HG03354 (cell line): ENCODE results near the gene GRID2.
A peak's percentile ranks its signal among the peaks of the same experiment; 100 is the strongest.

Source experiments
- ATAC-seq: cut with Tn5 transposase; IDR thresholded peaks from one replicate; pipeline ENCODE4 v1.9.1; 2021; ENCODE audit warnings: mild to moderate bottlenecking; ENCODE audit not compliant: unreplicated experiment, poor library complexity, severe bottlenecking

The GRID2 gene

DNA sequence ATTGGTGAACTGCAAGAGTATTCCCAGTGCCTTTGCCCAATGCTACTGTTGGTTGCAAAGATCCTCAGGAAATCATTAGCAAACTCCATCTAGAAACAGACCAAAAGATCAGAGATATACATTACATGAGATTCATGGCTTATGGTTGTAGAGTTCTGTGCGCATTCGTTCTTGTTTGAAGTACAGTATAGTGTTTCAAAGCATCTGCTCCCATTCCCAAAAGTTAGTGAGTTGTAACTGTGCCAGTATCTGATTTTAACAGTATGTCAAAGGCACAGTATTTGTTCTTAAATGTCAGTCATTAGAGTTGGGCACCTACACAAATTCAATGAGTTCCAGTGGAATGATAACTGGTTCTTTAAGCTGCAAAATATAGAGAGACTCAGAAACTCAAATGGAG, 1210.1 kb downstream of the GRID2 start:
- ATAC-seq, result no peak

DNA sequence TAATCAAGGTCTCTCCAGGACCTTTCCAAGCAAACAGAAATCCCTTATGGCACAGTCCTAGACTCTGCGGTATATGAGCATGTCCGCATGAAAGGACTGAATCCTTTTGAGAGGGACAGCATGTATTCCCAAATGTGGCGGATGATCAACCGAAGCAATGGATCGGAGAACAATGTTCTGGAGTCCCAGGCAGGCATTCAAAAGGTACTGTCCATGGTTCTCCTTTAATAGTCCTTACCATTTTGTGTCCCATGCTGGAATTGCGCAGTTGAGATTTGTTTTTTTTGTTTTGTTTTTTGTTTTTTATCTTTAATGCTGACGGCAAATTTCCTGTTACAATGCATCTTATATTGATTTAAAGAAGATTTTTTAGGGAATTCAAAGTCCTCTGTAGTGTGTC, 1211.4 kb downstream of the GRID2 start:
- no peak for ATAC-seq

GRCh38 chr4:93529692-93530372, 1226.1 kb downstream of the GRID2 start:
- ATAC-seq, result no peak

- no peak for ATAC-seq
Measured at GRCh38 chr4:93532234-93532633, 1228.5 kb downstream of the GRID2 start.

- ATAC-seq, result no peak
Measured at GRCh38 chr4:93540562-93540961, 1236.8 kb downstream of the GRID2 start.

GRCh38 chr4:93561842-93562241, 1258.1 kb downstream of the GRID2 start:
- no peak for ATAC-seq

DNA sequence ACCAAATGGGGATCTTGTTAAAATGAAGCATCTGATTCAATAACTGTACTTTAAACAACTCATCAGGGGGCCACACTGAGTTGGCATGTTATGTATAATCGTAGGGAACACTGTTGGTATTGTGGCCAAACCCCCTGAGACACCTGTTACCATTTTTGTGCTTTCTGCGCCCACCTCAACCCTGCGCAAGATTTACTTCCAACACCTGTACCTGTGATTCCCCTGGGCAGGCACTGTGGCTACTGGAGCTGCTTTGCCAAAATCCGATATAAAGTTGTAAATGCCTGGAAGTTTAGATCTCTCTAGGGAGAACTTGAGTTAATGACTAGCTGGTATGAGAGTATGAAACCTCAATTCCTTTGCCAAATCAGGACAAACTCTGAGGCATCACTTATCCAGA, 1265.0 kb downstream of the GRID2 start:
- ATAC-seq, result no peak

GRCh38 chr4:93573285-93573684, 1269.5 kb downstream of the GRID2 start:
- ATAC-seq, result no peak

DNA sequence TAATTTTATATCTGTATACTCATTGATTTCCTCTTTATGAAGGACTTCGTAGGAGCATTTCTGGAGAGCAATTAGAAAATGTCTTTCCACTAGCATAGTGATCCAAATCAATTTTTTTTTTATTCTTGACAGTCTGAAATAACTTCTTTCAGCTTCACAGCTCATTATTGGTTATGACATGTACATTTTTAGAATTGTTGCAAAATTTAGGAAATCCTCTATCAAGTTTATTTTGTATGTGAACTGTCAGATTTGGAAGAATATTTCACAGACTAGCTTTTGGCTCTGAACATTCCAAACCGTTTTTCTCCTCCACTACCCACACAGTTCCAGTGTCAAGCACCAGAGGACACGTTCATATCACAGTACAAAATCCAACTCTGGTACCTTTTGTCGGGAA, 1275.2 kb downstream of the GRID2 start:
- no peak for ATAC-seq

- peak; percentile 64 for ATAC-seq
Measured at GRCh38 chr4:93605163-93605562, 1301.4 kb downstream of the GRID2 start.

DNA sequence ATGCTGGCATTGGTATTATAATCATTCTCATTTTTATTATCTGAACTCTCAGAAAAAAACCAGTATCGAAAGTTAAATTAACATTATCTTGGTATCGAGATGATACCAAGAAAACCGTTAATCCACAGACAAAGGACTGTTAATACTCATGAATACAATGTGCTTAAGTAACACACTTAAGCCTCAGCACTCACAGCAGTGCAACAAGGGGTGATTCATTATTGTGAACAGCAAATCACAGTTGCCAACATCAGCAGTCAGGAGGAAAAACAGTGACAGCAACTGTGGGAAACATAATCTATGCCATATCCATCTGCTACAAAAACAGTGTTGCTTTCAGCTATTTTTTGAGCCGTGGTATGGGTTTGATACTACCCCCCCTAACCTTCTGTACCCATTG, 1313.8 kb downstream of the GRID2 start:
- ATAC-seq, result no peak

DNA sequence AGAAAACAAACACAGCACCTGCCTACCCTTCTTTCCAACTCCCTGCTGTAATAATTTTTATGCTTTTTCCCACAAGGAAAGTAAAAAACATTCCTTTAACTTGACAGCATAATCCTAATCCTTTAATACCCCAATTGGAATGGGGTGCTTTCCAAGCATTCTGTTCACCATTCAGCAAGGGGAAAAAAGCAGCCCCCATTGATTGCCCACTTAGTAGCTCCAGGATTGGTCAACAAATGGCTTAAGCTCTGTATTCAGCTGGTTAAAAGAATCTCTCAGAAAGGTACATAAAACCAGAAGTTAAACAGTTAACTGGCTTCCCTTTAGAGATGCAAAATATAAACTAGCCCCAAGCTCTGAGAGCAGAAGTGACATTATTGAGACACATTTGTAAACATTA, 1330.0 kb downstream of the GRID2 start:
- ATAC-seq, result no peak

DNA sequence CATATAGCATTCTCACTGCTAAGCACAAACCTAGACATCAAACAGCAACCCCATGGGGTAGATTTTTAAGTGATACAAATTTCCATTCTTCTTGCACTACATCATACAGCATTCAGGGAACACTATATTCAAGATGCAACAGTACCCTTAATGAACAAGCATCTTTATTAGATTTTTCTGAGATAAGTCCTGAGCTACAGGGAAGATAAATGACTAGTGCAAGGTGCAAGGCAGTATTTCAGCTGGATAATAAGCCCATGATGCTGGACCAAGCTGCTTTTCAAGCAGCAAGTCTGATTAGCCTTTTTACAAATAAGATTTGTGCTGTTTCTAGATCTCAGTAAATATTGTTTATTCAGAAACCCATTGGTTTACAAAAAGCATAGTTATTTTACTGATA, 1332.2 kb downstream of the GRID2 start:
- ATAC-seq, result no peak

- ATAC-seq, result no peak
Measured at GRCh38 chr4:93645120-93645519, 1341.4 kb downstream of the GRID2 start.

GRCh38 chr4:93646233-93646930, 1342.6 kb downstream of the GRID2 start:
- peak; percentile 82 for ATAC-seq

DNA sequence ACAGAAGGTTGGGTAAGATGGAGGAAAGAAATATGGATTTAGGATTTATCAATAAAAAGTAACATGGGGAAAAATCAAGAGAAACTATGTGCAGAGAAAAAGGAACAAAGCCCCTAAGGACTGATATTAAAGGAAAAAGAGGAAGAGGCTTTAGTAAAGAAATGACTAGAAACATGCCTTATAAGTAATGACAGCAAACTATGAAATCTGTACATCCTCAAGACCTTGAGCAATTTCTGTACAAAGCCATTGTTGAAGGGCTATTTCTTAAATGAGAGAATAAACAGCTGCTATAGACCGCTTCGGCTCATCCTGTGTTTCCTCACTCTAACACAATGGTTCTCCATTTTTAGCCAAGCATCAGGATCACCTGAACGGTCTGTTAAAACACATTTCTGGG, 1344.5 kb downstream of the GRID2 start:
- no peak for ATAC-seq

- no peak for ATAC-seq
Measured at GRCh38 chr4:93649828-93650227, 1346.1 kb downstream of the GRID2 start.

DNA sequence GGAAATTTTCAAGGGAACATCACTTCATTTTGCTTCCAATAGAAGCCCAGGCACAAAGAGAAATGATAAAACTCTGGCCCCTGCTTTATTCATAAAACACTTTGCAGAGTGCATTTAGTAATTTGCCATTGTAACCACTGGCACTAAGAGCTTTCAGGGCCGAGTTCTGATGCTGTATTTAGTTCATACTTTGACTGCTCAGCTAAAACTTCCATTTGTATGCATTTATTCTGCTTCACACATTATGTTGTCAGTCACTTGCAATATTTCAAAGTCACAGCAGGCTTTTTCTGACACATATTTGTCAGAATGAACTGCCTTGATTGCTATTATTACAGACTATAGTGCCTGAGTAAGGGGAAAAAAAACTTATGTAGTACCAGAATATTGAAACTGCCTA, 1350.4 kb downstream of the GRID2 start:
- no peak for ATAC-seq

DNA sequence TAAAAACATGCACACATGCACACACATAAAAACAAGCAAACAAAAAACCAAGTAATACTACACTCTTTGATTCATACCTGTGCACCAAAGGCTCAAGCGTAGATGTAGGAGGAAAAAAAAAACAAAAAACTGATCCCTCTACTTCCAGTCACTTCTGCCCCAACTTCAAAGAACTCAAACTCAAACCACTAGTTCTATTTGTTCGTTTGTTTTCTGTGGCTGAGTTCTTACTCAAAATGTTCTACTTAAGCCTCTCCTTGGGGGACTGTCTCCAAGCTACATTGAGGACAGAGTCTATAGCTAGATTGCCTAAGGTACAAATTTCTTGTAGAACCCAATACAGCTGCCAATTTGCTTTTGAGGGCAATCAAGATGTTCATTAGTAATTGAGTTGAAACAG, 1353.8 kb downstream of the GRID2 start:
- ATAC-seq, result peak; percentile 59

DNA sequence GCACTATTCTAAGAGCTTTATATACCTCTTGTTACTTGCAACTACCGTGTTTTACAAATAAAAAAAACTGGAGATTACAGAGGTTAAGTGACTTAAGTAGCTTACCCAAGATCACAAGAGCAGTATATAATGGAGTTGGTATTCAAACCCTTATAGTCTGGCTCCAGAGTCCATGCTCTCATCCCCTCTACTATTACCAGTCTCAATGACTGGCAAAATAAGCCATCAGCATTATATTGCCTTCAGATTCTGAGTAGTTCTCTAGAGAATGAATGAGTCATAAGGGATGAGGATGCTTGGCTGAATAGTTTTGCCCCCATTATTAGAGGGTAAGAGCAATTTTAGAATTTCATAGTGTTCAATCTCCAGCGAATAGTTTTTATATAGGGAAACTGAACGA, 1354.7 kb downstream of the GRID2 start:
- no peak for ATAC-seq

DNA sequence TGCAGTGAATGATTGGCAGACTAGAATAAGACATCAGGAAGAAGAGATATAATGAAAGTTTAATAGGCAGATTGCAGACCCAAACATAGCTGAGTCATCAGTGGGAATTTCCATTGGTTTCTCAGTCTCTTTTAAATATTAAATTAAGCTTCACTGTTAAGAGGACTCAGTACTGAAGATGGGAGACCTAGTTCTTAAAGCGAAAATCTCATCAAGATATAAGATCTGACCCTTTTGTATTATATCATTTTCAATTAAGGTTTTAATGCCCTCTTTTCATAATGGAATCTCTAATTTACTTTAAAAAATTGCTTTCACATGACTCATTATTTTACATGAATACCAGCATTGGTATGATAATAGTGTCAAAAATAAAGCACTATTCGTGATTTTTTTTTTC, 1355.9 kb downstream of the GRID2 start:
- ATAC-seq, result no peak

- no peak for ATAC-seq
Measured at GRCh38 chr4:93660036-93660435, 1356.3 kb downstream of the GRID2 start.
